Left kidney (tissue), 8 donors: ENCODE measurements around the gene LRRC3B. TPM values are rescaled to one million over a fixed set of nuclear protein-coding genes. Genes with fewer than 3 reads are reported as not detected.
A peak's percentile ranks its signal among the peaks of the same experiment; 100 is the strongest.
"Not testable (repeated sequence)": the region's sequence is repeated elsewhere in the genome, so short reads cannot be mapped to it uniquely, and the experiment has no call there.

Source experiments
- DNase-seq: peaks from one replicate; pipeline ENCODE4 v3.0.0-alpha.2; 2013
- long read RNA-seq, 8 donors: transcript quantifications; one replicate each; lab custom pipeline, GENCODE V29; 2026
- polyA plus RNA-seq: library from polyadenylated mRNA; unstranded; fragments of 120-200 nt; gene quantifications from one replicate; pipeline ENCODE4 v1.2.1, GENCODE V29; 2013; ENCODE audit not compliant: insufficient read length

The LRRC3B gene, protein sequence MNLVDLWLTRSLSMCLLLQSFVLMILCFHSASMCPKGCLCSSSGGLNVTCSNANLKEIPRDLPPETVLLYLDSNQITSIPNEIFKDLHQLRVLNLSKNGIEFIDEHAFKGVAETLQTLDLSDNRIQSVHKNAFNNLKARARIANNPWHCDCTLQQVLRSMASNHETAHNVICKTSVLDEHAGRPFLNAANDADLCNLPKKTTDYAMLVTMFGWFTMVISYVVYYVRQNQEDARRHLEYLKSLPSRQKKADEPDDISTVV
- 1.8 TPM for polyA plus RNA-seq
- long read RNA-seq, donor 1, result 0 reads
- long read RNA-seq, donor 2, partial matches to known transcripts, result 0 of 1 reads
- long read RNA-seq, donor 2, other reads (novel, unspliced or antisense), result 0 of 1 reads
- long read RNA-seq, donor 3, result 0 reads
- long read RNA-seq, donor 4, result 0 reads
- long read RNA-seq, donor 5, result 0 reads
- long read RNA-seq, donor 6, partial matches to known transcripts, result 0 of 1 reads
- long read RNA-seq, donor 6, other reads (novel, unspliced or antisense), result 0 of 1 reads
- long read RNA-seq, donor 7, partial matches to known transcripts, result 0 of 2 reads
- long read RNA-seq, donor 7, other reads (novel, unspliced or antisense), result 0 of 2 reads
- long read RNA-seq, donor 8, result 0 reads

DNA sequence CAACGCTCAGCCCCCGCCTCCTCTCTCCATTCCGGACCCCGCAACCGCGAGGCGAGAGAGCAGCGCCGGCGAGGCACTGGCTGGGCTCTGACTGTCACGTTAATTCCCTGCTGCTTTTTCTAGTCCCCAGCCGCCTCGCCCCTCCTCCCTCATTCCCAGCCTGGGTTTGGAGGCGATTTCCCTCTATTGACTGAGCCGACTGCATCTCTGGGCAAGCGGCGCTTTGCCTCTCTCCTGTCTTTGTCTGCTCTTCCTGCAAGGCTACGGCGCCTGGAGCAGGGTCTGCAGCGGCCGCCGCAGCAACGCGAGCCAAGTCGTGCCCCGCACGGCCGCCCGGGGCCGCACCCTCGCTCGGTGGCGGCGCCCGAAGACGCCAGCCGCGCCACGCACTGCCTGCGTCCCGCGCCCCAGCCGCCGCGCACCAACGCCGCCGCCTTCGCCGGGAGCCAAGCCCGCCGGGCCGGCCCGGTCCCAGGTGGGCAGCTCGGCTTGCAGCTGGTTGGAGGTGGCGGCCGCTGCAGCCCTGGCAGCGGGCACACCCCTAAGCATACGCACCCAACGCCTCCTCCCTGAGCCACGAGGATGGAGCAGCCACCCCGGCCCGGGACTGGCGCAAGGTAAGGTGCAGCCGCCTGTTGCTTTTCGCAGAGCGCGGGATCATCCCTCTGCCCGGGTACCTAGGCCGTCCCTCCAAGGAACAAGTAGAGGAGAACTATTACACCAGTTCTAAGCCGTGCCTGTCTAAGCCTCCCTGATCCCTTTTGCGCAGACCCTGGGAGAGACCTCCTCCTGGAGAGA is at the start of gene LRRC3B:
Gene LRRC3B (plus strand): TSS at position 152 of the 798 bp plus-strand sequence. CDS start 86,901 bp downstream, outside the sequence.
- DNase-seq, result peak; percentile 39

DNA sequence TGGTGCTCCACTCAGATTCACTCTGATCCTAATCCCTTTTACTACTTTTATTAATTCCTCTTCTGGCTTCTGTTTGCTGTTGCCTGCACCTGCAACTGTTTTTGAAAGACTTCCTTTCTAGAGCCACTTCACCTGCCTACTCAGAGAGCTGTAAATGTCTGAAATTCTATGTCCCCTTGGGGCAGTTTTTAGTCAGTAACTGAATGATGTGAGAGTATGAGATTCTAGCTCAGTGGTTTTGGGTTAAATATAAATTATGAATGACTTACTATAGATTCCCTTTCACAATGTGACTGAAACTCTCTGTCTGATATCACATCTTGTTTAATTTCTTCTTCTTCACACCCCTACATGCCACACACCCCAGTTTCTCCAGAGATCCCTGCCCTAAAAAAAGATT is 47.8 kb upstream of the LRRC3B start:
- DNase-seq, result no peak

DNA sequence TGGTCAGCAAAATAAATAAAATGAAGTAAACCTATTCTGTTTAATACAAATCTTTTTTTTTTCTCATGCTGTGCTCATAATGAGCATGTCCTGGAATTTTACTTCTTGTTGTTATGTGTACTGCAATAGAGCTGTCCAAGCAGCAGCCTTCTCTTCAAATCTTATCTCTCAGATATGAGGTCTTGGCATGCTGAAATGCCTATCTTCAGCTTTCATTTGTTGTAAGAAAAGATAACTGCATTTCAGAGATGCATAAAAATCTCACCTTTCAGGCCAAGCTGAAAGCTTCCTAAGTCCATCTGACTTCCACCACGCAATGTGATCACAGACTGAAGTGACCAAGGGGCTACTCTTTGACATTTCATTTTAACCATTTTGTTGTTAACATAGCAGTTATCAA is 43.5 kb upstream of the LRRC3B start:
- no peak for DNase-seq

DNA sequence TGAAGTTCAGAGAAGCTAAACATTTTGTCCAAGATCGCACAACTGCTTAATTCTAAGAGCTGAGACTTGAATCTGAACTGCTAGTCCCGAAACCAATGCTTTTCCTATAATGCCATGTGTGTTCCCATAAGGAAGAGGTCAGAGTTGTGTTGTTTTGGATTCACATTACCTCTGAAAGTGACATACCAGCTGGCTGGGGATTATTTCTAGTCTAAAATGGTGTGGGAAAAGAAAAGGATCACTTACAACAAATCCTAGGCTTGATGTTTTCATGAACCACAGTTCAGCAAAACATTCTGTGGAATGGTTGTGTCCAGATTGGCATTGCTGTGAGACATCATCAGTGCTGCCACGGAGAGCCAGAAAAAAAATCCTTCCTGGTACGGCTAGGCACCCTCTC is 35.0 kb upstream of the LRRC3B start:
- DNase-seq, result no peak

DNA sequence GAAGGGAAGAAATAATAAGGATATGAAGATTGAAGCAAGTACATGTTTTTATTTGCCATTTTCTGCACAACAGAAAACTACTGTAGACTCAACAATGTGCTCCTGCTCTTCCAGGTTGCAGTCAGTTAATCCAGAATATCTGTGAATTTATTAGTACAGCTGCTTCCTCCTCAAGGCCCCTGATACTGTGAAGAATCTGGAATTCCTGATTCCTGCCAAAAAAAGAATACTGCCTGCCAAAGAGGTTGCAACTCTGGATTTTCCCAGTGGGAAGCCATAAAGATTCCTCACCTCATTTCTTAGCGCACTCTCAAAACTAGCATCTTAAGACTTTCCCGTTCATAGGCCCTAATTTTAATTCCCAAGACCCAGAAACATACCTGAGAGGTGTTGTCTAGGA is 33.6 kb upstream of the LRRC3B start:
- DNase-seq, result no peak

DNA sequence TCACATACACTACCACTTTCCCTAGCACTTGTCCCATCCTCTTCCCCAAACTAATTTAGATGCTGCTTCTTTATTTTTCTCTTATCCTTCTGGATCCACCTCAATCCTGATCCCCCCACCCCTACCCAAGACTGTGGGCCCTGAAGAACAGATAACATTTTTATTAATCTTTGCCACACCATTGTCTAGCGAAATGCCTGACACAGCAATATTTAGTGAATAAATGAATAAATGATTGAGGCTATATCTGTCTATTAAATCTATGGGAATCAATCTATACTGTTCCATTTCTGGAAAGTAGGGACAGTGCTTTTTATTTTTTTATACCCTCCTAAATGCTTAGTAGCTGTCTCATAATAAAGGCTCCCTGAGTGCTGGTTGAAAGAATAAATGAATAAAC is 32.9 kb upstream of the LRRC3B start:
- no peak for DNase-seq

DNA sequence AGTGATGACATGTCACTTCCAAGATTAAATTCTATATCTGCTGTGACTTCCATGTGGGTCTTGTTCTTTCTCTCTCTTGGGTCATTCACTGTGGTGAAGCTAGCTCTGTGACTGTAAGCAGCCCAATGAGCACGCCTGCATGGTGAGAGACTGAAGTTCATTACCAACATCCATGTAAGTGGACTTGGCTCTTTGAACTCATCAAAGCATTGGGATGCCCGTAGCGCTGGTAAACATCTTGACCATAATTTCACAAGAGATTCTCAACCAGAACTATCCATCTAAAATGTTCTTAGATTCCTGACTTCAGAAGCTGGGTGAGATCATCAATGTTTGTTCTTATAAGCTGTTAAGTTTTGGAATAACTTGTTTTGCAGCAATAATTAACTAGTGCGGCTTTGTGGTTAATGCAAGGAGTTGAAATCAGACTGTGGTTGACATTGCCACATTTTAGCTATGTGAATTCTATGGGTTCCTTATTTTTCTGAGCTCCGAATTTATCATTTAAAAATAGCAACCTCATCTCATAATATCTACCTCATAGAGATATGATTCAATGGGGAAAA is 31.6 kb upstream of the LRRC3B start:
- no peak for DNase-seq

DNA sequence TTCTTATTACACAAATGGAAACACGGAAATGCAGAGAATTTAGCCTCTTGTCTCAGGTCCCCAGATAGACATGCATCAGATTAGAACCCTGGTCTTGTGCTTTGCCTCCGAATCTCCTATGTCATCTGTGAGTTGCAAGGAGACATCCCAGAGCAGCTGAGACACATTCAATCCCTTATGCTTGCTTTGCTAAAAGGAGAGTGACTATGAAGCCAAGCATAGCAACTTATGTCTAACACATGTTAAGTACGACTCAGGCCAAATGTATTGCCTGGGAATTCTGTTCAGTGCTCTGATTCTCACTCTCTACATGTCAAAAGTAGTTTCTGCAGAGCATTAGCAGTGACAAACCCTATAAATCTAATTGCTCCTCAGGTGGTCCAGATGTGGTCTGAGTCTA is 30.6 kb upstream of the LRRC3B start:
- DNase-seq, result no peak

DNA sequence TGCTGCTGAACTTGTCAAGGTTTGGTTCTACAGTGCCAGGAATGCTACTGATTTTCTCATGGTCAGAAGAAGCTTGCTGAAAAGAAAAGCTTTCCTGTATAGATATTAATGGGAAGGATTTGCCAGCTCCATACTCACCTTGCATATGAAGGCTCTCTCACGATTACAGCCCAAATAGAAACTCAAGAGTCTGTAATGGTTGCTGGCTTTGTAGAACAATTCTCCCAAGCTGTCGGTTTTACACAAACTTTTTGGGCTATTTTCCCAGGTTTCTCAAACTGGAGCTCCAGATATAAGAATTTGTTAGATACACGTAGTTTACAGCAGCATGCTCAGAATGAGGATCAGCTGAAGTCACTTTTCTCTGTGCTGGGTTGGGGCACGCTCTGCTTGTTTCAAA is 30.1 kb upstream of the LRRC3B start:
- DNase-seq, result no peak

DNA sequence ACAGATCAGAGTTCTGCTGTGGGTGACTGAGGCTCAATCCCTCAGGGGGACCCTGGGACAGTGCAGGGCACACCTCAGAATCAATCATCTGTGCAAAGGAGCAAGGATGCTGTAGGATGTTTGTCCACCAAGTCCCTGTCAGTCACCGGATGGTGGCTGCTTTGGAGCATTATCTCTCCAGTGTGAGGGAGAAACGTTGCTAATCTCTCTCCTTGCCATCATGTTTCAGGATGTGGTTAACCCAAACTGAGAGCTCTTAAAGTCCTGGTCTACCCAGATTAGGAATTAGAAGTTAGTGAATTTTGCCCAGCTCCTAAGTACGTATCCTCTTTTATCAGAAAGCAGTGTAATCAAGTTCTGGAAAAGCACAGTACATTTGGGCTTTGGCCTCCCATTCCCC is 26.2 kb upstream of the LRRC3B start:
- DNase-seq, result no peak

DNA sequence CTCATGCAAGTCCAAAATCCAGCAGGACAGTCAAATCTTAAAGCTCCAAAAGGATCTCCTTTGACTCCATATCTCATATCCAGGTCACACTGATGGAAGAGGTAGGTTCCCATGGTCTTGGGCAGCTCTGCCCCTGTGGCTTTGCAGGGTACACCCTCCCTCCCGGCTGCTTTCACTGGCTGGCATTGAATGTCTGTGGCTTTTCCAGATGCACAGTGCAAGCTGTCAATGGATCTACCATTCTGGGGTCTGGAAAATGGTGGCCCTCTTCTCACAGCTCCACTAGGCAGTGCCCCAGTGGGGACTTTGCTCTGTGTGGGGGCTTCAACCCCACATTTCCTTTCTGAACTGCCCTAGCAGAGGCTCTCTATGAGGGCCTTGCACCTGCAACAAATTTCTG is 19.3 kb upstream of the LRRC3B start:
- DNase-seq, result not testable (repeated sequence)

DNA sequence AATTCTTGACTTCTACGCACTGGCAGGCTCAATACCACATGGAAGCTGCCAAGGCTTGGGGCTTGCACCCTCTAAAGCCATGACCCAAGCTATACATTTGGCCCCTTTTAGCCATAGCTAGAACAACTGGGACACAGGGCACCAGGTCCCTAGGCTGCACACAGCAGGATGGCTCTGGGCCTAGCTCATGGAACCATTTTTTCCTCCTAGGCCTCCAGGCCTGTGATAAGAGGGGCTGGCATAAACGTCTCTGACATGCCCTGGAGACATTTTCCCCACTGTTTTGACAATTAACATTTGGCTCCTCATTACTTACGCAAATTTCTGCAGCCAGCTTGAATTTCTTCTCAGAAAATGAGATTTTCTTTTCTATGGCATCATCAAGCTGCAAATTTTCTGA is 18.8 kb upstream of the LRRC3B start:
- DNase-seq, result not testable (repeated sequence)

DNA sequence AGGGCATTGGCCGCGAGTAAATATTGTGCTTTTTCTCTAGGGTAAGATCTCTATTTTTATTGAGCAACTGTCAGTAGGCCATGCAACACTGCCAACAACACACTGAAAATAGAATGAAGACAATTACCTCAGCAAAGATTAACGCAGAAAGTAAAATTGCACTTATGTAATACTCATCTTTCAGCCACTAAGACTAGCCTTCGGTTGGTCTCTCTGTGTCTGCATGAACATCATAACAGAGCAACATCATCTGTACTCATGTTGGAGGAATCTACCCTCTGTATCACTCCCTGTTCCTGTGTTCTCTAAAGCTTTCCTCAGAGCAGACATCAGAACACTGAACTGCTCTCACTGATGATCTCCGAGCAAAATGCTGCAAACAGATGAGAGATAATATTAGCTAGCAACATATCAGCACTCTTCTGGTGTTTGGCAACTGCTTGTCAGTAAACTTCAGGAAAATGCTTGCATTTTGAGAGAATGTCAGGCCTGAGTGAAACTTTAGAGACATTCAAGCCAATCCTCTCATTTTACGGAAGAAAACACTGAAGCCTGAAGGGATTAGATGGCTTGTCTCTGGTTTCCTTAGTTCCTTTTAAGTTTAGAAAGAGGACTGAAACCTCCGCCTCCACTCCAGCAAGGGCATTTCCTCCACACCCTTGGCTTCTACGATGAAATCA is 8.4 kb upstream of the LRRC3B start:
- peak; percentile 12 for DNase-seq

DNA sequence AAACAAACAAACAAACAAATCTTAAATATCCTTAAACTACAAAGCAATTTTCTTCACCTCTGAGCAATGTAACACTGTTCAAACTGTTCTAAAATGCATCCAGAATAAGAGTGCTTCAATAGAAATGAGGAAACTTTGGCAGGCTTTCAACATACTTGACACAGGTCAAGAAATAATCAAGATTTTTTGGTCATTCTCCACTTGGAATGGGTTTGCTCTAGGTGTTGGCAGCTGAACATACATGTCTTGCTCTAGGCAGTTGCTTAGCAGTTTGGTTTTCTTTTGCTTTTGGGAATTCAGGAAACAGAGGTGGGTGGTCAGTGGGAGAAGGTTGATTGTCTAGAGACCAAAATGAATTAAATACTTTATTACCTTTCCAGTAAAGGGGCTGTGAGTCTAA is 1.4 kb upstream of the LRRC3B start:
- DNase-seq, result no peak

DNA sequence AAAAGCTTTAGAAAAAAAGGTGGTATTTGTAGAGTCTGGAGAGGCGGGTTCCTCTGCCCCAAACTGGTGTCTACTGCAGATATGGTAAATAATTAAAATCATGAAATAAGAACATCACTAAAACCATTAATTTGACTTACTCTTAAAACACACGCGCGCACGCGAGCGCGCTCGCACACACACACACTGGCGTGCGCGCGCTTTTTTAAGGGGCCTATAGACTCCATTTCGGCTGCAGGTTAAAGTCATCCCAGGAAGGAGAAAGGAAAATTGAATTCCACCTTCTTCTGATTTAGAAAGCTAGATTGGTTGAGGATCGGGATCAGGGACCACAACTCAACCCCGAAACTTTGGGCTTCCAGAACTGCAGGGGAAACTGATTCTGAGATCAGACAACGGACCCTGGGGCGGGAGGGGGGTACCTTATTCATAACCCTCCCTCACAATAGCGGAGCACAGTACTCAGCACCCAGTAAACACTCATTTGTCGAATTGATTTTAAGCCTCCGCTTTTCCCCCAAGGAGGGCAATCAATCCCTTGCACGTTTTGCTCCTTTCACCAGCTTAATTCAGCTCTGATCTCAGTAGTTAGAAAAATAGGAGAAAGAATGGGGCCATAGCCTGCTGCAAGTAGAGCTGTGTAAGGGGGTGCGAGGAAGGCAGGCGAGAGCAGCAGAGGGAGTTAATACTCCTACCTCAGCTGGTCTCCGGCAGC is 509 bp upstream of the LRRC3B start:
- DNase-seq, result peak; percentile 37

DNA sequence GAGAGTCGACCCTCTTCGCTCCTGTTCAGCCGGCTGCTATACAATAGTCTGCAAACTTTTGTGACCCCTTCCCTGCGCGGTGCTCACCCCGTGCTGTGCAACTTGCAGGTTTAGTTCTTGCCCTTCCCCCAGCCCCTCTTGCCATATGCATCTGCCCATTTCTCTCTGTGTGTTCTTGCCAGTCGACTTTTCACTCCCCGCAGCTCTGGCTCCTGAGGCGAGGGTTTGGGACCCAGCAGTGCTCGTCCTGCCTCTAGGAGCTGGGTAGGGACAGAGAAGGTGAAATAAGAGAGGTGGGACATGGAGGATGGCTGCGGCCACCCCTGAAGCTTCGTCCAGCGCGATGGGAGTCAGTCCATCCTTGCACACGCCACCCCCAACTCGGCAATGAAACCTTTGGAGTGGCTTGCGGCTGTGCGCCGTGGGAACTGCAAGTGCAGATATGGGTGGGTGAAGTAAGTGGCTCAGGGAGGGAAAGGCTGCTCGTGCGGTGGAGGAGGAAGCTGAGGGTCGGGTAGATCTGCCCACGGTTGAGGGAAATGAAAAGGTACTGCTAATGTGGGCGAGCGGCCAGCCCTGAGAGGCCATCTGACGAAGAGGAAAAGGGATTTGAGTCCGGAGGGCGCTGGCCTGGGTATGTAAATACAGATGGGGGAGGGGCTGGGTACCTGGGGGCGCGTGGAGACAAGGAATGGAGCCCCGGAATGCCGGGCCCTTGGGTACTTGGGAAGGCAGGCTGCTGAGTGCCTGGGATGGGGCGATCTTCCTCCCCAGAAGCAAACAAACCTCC is 1.0 kb downstream of the LRRC3B start:
- DNase-seq, result no peak

DNA sequence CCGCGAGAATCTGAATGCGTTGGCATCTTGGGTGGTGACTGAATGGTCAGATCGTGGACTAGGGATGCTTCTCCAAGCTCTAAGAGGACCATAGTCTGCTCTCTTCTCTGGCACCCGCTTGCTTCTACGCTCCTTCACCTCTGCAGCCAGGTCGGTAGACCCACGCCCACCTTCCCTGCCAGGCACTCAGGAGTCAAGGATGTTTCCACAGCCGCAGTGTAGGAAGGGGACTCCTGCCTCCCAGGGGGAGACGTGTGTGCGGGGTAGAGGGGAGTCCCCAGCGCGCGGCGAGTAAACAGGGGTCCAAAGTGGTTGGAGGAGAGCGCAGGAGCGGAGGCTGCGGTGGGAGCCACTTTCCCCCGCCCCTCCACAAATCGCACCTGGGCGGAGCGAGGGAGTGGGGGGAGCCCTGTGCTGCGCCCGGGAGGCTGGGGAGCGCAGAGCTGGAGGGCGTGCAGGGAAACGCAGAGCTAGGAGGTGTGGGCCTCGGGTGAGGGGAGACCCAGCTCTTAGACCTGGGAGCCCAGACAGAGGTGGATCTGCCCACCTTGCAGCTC is 1.7 kb downstream of the LRRC3B start:
- DNase-seq, result peak; percentile 18

DNA sequence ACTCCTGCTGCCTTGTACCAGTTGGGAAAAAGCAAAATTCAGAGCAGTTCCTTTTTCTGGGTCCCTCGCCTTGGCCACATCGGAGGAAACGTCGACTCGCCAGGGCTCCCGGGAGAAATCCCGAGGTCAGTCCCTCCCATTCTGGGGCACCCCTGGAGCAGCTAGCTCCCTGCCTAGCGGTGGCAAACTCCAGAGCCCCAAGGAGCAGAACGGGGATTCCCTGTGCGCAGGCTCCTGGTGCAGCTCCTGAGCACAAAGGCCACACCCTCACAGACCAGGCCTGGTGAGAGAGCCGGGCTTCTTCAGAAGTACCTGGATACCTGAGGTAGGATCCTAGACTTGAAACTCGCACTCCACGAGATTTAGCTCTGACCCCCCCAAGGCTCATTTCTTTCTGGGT is 2.6 kb downstream of the LRRC3B start:
- no peak for DNase-seq

DNA sequence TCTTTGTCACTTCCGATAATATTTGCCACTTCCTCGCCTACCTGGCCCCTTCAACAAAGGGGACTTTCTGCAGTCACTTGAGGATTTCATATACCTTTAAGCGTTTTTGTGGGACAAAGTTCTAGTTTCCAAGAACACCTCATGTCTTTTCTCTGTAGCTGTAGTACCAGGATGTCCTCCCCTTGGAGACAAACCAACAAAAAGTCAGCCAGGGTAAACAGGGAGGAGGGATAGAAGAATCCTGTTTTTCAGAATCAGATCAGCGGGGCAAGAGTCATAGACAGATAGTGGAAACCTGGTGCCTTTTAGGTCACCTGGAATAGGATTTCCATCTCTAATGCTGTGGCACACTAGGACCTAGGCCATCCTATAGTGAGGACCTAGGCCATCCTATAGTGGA is 4.5 kb downstream of the LRRC3B start:
- no peak for DNase-seq

DNA sequence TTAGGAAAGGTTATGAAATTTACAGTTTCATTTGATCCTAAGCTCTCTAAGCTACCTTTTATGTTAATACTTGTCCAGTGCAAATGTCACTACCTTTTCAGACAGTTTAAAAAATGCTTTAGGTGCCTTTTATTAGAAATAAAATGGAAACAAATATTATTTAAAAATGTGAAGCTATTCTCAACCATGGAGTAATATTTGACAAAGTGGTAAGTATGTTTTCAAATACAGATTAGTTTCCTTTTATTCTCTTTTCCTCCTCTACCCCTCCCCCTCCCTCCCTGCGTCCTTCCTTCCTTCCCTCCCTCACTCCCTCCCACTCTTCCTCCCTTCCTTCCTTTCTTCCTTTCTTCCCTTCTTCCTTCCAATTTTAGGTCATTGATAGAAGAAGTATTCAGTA is 6.3 kb downstream of the LRRC3B start:
- DNase-seq, result no peak
